Epithelial cell of proximal tubule (primary cell): ENCODE results near the gene RPGR. TPM values are rescaled to one million over a fixed set of nuclear protein-coding genes. Genes with fewer than 3 reads are reported as not detected.

Experiments
- DNase-seq: peaks from one replicate; pipeline ENCODE4 v3.0.0-alpha.2; 2011; ENCODE audit warnings: low read depth
- H3K4me3 ChIP-seq: 2 replicates; pipeline ENCODE4 v1.5.1; 2011; ENCODE audit warnings: low read depth, mild to moderate bottlenecking, low read length
- total RNA-seq: library from RNA; depleted of rRNA; stranded (reverse); fragments of >200 nt; gene quantifications from 2 replicates; pipeline ENCODE4 v1.2.3, GENCODE V29; 2015
- TF ChIP-seq, protein P1 (sequence below): conservative IDR thresholded peaks from 2 replicates; pipeline ENCODE4 v1.5.1; 2012; ENCODE audit warnings: low read depth, mild to moderate bottlenecking, low read length

Gene RPGR
- total RNA-seq, 1 donor from 2014 or later, result 5.7 TPM

DNA sequence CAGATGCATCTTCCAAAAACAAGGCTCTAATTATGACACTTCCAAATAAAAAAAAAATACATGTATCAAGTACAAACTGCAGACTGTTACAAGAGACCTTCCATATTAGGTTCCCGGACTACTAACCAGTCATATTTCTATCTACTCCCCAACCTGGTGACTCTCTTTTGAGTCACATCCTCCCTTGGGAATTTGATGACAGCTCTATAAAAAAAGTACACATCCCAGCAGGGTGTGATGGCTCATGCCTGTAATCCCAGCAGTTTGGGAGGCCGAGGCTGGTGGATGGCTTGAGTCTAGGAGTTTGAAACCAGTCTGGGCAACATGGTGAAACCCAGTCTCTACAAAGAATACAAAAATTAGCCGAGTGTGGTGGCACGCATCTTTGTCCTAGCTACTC, 14.9 kb downstream of the RPGR start:
- DNase-seq, result no peak

DNA sequence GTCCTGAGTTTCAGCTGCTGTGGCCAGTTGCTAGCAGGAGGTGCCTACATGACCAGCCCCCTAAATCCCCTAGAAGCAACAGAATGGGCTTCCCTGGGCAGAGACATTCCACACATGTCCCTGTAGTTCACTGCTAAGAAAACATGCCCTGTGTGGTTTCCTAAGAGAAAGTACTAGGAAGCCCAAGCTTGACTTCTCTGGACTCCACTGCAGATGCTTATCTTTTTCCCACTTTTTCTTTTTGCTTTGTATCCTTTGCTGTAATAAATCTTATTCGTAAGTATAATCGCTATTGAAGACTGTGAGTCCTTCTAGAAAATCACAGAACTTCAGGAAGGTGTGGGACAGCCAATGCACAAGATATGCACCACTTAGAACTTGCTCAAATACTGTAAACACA, 15.6 kb downstream of the RPGR start:
- TF ChIP-seq, protein P1, sequence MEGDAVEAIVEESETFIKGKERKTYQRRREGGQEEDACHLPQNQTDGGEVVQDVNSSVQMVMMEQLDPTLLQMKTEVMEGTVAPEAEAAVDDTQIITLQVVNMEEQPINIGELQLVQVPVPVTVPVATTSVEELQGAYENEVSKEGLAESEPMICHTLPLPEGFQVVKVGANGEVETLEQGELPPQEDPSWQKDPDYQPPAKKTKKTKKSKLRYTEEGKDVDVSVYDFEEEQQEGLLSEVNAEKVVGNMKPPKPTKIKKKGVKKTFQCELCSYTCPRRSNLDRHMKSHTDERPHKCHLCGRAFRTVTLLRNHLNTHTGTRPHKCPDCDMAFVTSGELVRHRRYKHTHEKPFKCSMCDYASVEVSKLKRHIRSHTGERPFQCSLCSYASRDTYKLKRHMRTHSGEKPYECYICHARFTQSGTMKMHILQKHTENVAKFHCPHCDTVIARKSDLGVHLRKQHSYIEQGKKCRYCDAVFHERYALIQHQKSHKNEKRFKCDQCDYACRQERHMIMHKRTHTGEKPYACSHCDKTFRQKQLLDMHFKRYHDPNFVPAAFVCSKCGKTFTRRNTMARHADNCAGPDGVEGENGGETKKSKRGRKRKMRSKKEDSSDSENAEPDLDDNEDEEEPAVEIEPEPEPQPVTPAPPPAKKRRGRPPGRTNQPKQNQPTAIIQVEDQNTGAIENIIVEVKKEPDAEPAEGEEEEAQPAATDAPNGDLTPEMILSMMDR, result no peak
- H3K4me3 ChIP-seq, result no peak overlapping the region
- no peak for DNase-seq

More for the DNA sequence above, 14.9 kb downstream of the RPGR start:
- TF ChIP-seq, protein P1, result no peak
- H3K4me3 ChIP-seq, result no peak overlapping the region

DNA sequence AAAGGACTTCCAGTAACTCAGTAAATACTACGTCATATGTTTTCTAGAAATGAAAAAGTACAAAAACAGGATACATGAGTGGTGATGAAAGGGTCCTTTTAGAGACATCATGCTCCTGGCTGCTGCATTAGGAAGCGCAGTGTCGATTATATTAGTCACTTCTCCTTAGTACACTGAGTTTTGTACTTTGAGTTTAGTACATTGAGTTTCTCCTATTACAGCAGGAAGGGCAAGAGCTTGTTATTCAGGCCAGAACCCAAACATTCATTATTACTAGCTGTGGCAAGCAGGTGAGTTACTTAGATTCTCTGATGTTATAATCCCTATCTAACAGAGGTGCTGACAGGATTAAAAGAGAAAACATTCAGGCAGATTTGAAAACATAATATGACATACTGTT, 21.3 kb downstream of the RPGR start:
- TF ChIP-seq, protein P1, result no peak
- DNase-seq, result no peak
- no peak overlapping the region for H3K4me3 ChIP-seq

DNA sequence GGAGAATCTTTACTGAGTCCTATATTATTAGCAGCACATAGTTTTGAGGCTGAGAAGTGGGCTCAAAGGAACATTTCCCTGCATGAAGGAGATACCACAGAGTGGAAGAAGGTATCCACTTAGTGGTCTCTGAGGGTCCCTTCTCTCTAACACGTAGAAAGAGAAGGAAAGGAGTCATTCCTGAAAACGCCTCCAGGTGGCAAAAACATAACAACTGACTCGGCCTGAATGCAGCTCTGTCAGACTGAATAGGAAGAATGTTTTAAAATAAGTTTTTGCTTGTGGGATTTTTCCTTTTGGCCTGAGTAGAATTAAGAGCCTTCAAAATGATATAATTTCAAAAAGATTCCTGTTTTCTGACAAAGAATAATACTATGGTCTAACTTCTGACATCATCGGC, 23.3 kb downstream of the RPGR start:
- H3K4me3 ChIP-seq, result no peak overlapping the region
- TF ChIP-seq, protein P1, result peak; percentile 41
- DNase-seq, result no peak

DNA sequence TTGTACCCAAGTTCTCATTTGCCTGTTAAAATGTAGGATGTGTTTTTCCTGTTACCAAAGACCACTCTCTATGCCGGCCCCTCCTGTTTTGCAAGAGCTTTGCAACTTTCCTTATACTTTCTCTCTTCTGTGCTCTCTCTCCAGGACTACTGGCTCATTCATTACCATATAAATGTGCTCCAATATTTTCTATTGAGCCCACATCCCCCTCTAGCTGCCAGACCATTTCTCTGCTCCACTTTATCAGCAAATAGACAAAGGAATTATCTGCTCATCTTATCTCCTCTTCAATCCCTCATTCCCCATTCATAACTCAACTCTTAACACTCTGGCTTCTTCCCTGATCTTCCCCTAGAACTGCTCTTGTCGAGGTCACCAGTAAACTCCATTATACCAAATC, 33.6 kb downstream of the RPGR start:
- no peak for DNase-seq
- no peak overlapping the region for H3K4me3 ChIP-seq
- TF ChIP-seq, protein P1, result no peak

DNA sequence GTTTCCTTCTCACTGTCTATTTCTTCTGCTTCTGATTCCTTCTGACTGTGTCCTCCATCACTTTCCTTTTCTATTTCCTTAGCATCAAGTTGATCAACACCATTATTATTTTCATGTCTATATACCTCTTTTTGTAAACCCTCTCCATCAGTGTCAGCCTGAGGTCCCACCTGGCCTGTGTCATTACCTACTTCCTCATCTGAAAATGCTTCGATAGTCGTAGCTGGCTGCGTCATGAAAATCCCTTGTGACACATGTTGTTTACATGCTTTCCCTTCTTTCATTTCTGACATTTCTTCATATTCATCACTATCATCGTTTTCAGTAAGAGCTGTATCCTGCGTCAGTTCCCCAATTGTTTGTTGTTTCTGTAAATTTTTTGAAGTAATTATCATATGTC, 39.6 kb downstream of the RPGR start:
- no peak overlapping the region for H3K4me3 ChIP-seq
- TF ChIP-seq, protein P1, result no peak
- no peak for DNase-seq

DNA sequence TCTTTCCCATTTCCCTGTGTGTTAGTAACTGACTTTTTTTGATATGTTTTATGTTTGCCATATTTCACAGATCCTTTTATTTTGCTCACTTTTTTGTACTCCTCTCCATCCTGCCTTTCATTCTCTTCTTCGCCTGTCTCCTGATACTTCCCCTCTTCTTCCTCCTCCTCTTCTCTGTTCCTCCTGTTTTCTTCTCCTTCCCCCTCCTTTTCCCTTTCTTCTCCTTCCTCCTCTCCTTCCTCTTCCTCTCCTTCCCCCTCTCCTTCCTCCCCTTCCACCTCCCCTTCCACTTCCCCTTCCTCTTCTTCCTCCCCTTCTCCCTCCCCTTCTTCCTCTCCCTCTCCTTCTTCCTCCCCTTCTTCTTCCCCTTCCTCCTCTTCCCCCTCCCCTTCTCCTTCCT, 41.7 kb downstream of the RPGR start:
- no peak overlapping the region for H3K4me3 ChIP-seq
- TF ChIP-seq, protein P1, result no peak
- no peak for DNase-seq
